Esophagus mucosa (tissue), 1 donor: Measurements from ENCODE around the gene GNB1L. TPM values are rescaled to one million over a fixed set of nuclear protein-coding genes. Genes with fewer than 3 reads are reported as not detected.
"Not testable (repeated sequence)": the region's sequence is repeated elsewhere in the genome, so short reads cannot be mapped to it uniquely, and the experiment has no call there.

ENCODE experiments used
- ATAC-seq: fragments of 200-7000 bp; cut with Tn5 transposase; one replicate; pipeline ENCODE4 v1.9.1; 2020
- total RNA-seq: library from RNA; stranded (reverse); gene quantifications from one replicate; pipeline ENCODE4 v1.2.4, GENCODE V29; 2023
- donor health status: DM: yes; HTN: yes; CAD: no.

GNB1L gene
- total RNA-seq, 1 donor from 2014 or later = 3.9 TPM

DNA sequence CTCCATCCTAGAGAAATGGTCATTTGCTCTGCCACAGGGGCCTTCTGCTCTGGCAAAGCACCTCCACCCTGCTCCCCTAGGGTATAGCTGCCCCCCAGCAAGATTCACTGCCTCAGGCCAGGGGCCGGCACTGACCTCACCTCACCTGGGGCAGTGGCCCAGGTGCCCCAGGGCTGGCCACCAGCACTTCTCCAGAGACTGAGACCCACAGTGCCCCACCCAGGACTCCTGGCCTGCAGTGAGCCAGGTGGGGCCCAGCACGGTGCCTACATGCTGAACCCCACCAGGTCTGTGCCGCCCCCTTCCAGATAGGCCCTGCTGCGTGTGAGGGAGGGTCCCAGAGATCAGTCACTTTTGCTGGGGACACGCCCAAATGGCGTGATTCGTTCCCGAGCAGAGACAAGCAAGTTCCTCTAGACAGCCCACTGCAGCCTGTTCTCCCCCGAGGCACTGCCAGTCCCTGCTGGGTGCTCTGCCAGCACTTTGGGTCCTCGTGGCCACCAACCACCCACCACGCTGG, 10.8 kb downstream of the GNB1L start:
- ATAC-seq = no peak

DNA sequence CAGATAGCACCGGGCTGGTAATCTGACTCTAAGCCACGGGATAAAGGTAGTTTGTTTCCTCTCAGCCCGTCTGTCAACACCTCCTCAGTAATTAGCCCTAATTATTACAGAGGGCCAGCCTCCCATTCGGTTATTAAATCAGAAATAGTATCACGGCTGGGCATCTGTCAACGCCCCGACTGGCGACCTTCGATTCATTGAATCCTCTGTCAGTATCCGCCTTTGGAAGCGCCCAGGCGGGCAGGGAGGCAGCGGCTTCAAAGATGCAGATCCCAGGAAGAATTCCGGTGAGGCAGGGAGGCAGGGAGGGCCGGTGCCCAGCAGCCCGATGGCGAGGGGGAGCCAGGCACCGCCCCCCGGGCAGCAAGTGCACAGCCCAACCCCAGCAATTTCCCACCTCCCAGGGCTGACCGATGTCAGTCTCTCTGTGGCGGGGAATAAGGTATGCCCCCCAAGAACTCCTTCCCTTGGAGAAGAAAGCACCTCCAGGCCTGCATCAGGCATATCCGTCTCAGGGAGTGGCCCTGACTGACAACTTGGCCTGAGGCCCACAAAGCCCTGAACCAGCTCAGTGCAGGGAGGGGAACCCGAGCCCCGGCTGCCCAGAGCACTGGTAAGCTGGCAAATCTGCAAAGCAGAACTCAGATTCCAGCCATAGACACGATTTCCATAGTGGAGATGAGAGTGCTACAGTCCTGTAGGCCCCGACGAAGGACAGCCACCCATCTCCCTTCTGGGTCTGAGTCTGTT, 11.4 kb downstream of the GNB1L start:
- peak; percentile 2 for ATAC-seq

DNA sequence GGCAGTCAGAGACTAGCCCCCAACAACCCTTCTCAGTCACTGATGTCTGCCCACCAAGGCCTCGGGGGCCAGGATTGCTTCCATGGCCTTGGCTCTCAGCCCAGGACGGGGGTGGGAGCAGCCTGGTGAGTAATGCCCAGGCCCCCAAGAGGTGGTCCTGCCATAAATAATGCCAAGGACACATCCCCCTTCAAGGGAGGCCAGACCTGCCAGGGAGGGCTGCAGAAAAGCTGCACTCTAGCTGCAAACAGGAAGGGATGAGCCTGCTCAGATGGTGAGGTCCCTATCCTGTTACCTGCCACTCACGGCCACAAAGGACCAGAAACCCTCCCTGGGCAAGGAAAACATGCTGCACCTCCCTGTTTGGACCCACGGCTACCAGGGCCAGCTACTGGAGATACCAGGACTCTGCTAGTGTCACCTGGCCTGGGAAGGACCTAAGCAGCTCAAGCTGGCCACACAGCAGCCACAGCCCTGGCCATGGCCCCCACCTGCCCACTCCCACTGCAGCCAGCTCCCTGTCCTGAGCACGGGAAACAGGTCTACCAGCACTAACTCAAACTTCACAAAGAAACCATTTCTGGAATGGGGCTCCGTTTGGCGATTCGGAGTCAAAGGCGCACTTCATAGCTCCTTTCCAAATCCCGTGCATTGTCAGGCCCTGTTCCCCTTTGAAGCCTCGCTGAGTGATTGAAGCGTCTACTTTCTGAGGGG, 12.1 kb downstream of the GNB1L start:
- ATAC-seq = no peak

DNA sequence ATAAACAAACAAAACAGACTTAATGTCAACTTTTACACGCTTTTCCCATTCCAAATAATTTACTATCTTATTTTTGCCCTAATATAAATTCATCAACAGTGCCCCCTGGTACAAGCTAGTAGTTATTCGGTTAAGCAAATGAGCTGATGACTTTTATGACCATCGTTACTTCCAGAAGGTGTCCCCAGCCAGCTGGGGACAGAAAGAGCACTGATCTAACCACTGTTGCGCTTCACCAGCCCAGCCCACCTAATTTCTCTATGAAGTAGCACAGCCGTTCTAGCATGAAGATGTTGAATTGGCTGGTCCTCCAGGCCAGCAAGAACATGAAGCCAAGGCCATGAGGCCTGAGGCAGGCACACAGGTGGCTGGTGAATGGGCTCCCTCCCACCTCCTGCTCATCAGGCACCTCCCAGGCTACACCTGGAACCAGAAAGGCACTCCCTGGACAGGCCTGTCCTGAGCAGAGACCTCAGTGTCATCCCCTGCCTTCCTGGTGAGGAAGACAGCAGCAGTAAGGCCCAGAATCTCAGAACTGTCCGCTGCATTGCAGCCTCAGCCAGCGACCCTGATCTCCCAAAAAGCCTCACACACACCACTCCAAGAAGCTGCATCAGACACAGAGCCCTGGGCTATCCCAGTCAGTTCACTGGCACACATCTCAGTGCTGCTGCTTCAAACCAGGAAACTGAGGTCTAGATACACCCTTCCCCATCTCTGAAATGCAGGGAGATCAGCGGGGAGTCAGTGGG, 12.9 kb downstream of the GNB1L start:
- no peak for ATAC-seq

DNA sequence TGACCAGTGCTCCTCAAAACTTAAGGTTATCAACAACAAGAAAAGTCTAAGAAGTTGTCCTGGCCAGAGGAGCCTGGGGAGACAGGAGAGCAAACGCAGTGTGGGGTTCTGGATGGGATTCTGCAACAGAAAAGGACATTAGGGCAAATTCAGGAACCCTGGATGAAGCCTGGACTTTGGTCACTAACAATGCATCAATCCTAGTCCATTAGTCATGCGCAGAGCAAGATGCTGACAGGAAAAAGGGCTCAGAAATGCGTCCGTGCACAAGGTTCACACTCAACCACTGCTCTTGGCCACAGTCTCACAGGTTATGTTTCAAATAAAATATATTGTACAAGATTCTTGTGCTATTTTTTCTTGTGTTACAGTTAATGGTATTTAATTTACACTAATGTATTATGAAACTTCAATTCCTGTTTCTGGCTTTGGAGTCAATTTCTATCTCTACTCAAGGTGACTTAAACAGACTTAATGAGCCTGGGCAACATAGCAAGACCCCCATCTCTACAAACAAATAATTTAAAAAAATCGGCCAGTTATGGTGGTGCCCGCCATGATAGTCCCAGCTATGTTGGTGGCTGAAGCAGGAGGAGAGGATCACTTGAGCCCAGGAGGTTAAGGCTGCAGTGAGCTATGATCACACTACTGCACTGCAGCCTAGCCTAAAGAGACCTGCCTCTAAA, 13.6 kb downstream of the GNB1L start:
- no peak for ATAC-seq

DNA sequence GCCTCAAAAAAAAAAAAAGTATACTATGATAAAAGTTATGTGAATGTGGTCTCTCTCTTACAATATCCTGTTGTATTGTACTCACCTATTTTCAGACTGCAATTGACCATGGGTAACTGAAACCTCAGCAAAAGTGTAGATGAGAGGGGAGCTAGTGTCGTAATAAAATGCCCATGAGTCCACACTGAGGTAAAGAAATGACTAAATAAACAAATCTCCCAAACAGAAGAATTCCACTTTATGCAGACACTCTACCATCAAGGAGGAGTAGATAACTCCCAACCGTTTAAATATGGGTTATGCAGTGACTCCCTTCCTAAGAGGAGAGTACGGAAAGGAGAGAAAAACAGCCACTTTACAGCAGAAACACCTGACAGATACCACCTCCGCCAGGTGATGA, 14.6 kb downstream of the GNB1L start:
- ATAC-seq = no peak

DNA sequence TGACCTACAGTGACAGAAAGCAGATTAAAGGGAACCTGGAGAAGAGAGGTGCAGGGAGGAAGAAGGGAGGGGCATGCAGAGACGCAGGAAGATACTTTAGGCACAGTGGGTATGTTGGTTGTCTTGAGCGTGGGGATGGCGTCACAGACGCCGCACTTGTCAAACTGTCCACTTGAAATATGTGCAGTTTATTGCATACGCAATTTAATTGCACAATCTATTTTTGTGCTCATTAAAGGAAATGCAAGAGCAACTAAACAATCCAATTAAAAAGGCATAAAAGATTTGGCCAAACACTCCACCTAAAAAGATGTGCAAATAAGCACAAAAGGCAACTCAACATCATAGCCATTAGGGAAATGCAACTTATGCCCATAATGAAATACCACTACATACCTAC, 16.8 kb downstream of the GNB1L start:
- ATAC-seq = no peak

DNA sequence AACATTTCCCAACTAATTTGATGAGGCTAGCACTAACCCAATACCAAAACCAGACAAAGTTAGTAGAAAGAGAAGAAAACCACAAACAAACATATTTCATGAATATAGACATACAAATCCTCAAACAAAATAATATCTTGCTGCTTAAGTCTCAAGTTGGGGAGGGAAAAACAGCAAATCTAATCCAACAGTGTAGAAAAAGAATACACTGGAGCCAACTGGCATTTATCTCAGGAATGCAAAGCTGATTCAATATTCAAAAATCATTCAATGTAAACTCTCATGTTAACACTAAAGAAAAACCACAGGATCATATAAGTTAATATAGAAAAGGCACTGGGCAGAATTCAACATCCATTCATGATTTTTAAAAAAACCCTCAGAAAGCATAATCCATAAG, 18.2 kb downstream of the GNB1L start:
- ATAC-seq = no peak

DNA sequence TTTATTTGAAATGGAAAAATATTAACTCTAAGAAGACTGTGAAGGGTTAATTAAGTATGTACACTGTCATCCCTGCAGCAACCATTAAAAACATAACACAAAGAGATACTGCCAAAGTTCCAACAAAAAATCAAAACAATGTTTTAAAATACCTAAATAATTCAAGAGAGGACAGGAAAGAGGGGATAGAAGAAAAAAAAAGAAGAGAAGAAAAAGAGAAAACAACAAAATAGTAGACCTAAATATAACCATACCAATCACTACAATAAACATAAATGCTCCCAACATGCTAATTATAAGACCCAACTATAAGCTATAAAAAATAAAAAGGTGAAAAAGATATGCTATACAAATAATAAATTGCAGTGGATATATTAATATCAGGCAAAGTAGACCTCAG, 20.1 kb downstream of the GNB1L start:
- ATAC-seq = no peak

DNA sequence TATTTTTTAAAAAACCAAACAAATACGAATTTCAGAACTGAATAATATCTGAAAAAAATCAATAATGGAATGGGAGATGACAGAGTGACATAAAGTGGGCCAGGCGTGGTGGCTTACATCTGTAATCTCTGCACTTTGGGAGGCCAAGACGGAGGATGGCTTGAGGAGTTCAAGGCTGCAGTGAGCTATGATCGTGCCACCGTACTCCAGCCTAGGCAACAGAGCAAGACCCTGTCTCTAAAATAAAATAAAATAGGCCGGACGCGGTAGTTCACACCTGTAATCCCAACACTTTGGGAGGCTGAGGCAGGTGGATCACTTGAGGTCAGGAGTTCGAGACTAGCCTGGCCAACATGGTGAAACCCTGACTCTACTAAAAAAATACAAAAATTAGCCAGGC, 21.3 kb downstream of the GNB1L start:
- ATAC-seq = not testable (repeated sequence)

DNA sequence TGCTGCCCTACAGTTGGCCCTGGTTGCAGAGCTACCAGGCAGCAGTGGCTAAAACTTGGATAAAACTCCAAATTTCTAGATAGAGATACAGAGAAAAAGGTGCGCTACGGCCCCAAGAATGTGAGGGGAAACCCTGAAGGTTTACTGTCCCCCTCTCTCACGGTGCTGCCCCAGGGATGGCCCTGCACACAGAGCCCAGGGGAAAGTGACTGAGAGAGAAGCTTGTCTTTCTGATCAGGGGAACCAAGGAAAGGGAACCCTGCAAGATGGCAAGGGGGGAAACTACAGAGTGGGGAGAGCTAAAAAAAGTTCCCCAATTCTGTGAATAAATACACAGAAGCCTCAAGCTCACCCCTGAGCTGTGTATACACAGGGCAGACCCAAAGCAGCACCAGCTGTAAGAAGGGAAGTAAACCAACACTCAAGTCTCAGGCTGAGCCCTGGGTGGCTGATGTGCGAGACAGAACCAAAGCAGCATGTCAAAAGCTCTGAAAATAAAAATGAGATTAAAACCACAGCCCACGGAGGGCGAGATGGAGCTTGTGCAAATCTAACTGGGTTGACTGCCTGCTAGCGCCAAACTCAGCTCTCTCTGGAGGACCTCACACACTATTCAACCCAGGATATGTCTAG, 22.1 kb downstream of the GNB1L start:
- ATAC-seq = no peak

DNA sequence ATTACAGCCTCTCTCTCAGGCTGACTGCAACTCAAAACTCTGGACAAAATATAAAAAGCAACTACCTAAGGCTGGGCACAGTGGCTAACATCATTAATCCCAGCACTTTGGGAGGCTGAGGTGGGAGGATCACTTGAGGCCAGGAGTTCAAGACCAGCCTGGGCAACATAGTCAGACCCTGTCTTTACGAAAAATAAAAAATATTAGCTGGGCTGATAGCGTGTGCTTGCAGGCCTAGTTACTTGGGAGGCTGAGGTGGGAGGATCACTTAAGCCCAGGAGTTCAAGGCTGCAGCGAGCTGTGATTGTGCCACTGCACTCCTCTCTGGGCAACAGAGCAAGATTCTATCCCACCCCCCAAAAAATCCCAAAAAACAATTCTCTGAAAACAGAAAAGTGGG, 22.7 kb downstream of the GNB1L start:
- ATAC-seq = not testable (repeated sequence)

DNA sequence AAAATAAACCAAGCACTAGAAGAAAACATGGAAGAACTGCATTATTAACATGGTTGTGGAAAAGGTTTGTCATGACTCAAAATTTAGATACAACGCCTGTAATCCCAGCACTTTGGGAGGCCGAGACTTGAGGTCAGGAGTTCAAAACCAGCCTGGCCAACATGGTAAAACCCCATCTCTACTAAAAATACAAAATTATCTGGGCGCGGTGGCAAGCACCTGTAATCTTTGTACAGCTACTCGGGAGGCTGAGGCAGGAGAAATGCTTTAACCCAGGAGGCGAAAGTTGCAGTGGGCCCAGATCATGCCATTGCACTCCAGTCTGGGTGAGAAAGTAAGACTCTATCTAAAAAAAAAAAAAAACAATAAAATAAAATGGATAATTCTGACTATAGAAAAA, 23.7 kb downstream of the GNB1L start:
- no peak for ATAC-seq

DNA sequence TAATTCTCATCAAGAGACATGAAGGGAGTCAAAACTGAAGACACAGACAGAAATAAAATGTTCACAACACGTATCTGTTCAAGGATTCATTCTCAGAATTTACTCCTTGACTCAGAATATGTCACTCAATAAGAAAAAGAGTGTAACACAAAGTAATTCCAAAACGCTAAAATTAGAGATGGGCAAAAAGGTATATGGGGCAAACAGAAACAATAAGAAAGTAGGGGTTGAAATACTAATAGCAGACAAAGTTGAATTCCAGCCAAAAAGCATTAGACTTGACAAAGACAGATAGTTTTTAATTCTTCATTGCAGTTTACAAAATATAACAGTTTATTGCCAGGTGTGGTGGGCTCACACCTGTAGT, 26.7 kb downstream of the GNB1L start:
- no peak for ATAC-seq

DNA sequence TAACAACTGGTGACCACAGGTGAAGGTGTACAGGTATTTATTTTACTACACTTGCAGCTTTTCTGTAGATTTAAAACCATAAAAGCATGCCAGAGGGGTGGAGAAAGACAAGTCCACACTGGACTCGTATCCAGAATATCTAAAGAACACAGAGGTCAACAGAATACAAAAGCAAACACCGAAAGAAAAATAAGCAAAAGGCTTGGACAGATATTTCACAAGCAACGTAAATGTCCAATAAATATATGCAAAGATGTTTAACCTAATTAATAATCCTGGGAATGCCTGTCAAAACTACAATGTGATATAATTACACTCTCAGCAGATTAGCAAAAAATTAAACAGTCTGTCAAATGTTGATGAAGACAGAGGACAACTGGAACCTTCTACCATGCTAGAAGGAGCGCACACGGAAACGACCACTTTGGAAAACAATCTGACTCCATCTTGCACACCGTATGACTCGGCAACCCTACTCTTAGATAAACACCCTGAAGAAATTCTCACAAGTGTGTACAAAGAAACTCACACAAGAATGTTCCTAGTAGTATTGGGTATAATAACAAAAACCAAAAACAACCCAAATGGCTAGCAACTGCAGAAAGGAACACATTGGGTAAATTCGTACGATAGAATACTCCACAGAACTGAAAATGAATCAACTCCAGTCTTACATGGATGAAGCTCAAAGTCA, 27.2 kb downstream of the GNB1L start:
- ATAC-seq = no peak

DNA sequence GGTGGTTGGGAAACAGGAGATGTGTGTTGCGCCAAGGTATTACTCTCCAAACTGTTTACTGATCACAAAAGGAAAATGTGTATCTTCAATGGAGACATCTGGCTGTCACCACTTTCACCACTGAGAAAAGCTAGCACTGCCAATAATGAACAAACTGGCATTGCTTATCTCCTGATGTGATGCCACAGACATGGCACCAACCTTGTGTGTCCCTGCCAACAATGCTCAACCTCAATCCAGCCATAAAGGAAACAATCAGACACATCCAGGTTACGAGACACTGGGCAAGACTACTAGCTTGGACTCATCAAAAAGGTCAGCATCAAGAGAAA, 28.1 kb downstream of the GNB1L start:
- no peak for ATAC-seq

DNA sequence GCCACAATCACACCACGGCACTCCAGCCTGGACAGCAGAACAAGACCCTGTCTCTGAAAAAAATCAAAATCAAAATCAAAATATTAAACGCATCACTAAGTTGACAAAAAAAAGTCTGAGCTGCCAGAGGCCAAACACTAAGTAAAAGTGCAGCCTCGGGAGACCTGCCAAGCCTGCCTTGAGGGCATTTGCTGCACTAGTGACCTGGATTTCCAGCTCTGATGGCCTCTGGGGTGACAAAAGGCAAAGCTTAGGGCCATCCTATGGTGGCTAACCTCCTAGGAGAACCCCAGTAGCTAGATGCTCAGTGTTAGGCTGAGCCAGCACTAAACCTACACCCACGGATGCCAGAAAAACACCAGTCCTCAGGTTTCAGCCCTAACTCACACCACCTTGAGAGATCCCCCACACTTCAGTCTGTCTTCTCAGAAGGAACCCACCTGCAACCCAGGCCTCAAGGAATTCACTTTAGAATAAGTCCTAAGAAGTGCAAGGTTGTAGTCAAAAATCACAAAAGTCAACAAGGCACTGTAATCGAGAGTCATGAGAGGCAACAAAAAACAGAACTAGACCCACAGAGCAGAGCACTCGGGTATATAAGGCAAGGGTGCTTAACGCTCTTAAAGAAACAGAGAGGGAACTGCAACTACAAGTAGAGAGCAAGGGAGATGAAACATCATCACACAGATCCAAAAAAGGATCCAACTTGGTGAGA, 28.6 kb downstream of the GNB1L start:
- no peak for ATAC-seq

DNA sequence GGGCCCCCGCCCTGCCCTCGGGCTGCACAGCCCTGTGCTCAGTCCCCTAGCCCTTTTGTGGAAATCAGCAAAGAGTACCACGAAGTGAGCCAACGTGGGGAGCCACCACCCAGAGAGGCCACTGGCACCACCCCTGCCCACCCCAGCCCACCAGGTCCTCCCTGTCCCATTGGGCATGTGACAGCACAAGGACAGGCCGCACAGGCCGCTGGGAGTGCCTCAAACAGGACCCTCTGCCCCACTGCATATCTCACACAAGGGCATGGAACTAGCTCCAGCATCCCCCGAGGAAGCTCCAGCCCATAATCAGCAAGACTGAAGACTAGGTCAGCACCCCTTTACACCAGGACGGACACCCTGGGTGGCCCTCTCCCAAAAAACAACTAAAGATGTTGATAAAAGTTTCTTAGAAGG, 29.7 kb downstream of the GNB1L start:
- peak; percentile 4 for ATAC-seq

DNA sequence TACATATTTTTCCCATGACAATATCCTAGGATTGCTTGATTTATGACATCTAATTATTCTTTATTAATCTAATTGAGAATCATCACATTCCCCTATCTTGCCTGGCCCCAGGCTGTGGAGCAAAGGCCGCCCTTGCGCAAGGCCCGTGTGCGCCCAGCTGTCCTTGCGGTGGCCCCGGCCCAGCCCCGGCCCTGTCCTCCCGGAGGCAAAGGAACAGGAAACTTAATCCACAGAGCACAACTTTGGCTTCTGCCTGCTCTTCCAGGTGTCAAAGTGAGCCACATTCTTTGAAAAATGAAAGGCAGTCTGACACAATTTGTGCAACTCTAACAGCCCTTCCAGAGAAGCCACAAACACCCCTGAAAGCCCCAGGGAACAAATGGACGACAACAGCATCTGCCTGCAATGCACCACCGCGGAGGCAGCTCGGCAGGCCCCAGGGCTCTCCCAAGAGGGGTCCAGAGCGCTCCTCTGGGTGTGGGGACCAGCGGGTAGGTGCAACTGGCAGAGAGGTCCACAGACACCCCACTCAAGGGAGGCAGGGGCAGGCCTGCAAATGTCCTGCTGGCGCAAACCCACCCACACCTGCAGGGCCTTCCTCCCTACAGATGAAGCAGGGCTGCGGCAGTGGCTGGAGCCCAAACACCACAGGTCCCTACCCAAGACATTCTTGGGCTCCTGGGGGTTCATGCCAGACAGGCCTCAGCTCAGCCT, 30.3 kb downstream of the GNB1L start:
- ATAC-seq = peak; percentile 58

DNA sequence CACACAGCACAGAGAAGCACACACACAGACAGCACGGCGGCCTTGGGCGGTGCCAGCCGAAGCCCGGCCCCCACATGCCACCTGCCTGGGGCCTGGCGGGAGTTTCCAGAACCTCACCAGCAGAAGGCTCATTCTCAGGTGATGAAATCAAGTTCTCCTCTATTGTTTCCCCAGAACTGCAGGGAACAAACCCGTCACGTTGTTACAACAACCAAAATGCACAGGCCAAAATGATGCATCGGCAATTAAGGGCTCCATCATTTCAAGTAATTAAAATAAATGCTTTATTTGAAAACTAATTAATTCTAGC, 30.8 kb downstream of the GNB1L start:
- ATAC-seq = peak; percentile 88
